ENCODE data around the gene FCER1G. TPM values are rescaled to one million over a fixed set of nuclear protein-coding genes. Genes with fewer than 3 reads are reported as not detected.
A peak's percentile ranks its signal among the peaks of the same experiment; 100 is the strongest.

FCER1G gene
- total RNA-seq, 1 donor from 2014 or later, result 64.8 TPM

DNA sequence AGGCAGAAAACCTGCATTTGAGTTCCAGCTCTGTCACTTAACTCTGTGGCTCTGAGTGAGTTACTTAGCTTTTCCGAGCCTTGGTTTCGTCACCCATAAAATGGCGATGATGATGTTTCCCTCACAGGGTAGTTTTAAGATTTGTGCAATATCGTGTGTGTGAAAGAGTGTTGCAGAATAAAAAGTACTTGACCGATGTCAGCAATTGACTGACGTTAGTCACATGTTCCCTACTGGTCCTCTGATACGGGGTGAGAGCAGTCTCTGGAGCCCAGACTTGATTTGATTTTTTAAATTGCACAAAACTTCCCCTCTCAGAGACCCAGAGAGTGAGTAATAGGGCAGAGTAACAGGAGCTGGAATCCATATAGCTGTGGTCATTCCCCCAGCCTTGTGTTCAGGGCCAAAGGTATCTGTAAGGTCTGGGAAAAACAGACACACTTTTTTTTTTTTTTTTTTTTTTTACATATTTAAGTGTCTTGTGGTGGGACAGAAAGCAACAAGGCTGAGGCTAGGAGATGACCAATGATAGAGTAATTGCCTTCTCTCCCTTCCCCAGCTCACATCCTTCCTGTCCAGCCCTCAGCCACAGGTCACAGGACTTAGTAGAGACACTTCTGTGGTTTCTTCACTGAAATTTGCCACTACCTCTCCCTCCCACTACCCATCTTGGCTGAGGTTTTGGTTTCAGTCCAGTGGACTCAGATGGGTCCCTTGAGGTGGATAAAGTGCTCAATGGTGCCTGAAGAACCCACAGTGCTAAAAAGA, 2.0 kb downstream of the FCER1G start:
- Histone ChIP-seq H3K27ac (peak overlapping the region; percentile 56), H3K9me3 (no peaks in the 10 kb centered on the region), H3K27me3 (no peaks in the 10 kb centered on the region), H3K4me3 (peak overlapping the region in 1 of 2 donors; percentile 15), H3K4me1 (no peaks in the 10 kb centered on the region), H3K36me3 (peaks cover 7 to 27% of the 10 kb centered on the region in 2 donors)
- TF ChIP-seq POLR2A (IDR thresholded peaks at IDR 0.05), result no peak
- TF ChIP-seq, protein P1, sequence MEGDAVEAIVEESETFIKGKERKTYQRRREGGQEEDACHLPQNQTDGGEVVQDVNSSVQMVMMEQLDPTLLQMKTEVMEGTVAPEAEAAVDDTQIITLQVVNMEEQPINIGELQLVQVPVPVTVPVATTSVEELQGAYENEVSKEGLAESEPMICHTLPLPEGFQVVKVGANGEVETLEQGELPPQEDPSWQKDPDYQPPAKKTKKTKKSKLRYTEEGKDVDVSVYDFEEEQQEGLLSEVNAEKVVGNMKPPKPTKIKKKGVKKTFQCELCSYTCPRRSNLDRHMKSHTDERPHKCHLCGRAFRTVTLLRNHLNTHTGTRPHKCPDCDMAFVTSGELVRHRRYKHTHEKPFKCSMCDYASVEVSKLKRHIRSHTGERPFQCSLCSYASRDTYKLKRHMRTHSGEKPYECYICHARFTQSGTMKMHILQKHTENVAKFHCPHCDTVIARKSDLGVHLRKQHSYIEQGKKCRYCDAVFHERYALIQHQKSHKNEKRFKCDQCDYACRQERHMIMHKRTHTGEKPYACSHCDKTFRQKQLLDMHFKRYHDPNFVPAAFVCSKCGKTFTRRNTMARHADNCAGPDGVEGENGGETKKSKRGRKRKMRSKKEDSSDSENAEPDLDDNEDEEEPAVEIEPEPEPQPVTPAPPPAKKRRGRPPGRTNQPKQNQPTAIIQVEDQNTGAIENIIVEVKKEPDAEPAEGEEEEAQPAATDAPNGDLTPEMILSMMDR (IDR thresholded peaks at IDR 0.05), result no peak
- TF ChIP-seq POLR2AphosphoS5 (IDR thresholded peaks at IDR 0.05; ENCODE audit: insufficient read depth in 1 of 2, low read depth in 1 of 2), result no peak
- DNase-seq (ENCODE audit: extremely low spot score in 2 of 2), result no peak
- intact Hi-C loops (cut with DNase I), result no loop called here

DNA sequence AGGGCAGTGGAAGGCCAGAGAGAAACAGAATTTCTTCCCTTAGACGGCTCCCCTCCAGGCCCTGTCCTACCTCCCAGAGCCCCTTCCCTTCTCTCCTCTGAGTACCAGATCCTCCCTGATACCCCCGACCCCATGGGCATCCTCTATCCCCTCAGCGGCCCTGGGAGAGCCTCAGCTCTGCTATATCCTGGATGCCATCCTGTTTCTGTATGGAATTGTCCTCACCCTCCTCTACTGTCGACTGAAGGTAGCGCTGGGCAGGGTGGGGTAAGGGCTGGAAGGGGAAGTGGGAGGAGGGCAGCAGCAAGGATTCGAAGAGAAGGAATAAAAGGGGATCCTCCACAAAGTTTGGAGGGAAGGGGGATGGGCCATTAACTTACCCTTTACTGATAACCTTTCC, 2.7 kb downstream of the FCER1G start:
- no peak for DNase-seq (ENCODE audit: extremely low spot score in 2 of 2)

DNA sequence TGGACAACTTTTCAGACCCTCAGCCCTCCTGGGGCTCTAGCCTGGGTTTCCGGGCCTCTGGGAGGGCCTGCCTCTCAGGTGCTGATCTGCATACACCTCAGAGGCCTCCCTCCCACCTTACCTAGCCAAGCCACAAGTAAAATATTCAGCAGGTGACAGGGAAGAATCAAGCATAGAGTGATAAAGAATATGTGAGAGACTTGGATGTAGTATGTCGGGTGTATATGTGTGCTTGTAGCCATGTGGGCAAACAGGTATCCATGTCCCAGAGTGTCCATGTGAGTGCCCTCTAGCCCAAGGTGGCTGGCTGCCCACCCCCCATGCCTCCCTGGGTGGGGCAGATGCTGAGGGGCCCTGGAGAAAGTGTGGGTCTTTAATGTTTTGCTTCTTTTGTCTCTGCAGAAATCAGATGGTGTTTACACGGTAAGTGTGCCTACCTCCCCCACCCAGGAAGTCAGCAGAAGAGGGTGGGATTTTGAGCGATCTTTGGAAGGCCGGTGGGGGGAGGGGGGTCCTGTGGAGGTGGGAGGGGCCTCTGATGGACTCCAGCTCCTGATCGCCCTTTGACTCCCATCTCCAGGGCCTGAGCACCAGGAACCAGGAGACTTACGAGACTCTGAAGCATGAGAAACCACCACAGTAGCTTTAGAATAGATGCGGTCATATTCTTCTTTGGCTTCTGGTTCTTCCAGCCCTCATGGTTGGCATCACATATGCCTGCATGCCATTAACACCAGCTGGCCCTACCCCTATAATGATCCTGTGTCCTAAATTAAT, 3.4 kb downstream of the FCER1G start:
- intact Hi-C loops (cut with DNase I), result no loop called here
- H3K4me3 ChIP-seq, result no peak overlapping the region
- DNase-seq (ENCODE audit: extremely low spot score in 2 of 2), result no peak
- TF ChIP-seq POLR2AphosphoS5 (IDR thresholded peaks at IDR 0.05; ENCODE audit: insufficient read depth in 1 of 2, low read depth in 1 of 2), result no peak
- TF ChIP-seq POLR2A (IDR thresholded peaks at IDR 0.05), result no peak
- TF ChIP-seq, protein P1 (IDR thresholded peaks at IDR 0.05), result no peak
- peaks cover under 1 to 13% of the 10 kb centered on the region in 2 donors for H3K36me3 ChIP-seq
- no peaks in the 10 kb centered on the region for H3K27me3 ChIP-seq
- H3K4me1 ChIP-seq, result no peaks in the 10 kb centered on the region
- no peak overlapping the region for H3K27ac ChIP-seq
- no peaks in the 10 kb centered on the region for H3K9me3 ChIP-seq

More for the DNA sequence above, 2.7 kb downstream of the FCER1G start:
- H3K27ac ChIP-seq, result peak overlapping the region; percentile 56
- no peaks in the 10 kb centered on the region for H3K4me1 ChIP-seq
- intact Hi-C loops (cut with DNase I), result no loop called here
- peaks cover 7 to 20% of the 10 kb centered on the region in 2 donors for H3K36me3 ChIP-seq
- no peak overlapping the region for H3K4me3 ChIP-seq
- no peaks in the 10 kb centered on the region for H3K9me3 ChIP-seq
- no peaks in the 10 kb centered on the region for H3K27me3 ChIP-seq
- TF ChIP-seq, protein P1 (IDR thresholded peaks at IDR 0.05), result no peak
- TF ChIP-seq POLR2AphosphoS5 (IDR thresholded peaks at IDR 0.05; ENCODE audit: insufficient read depth in 1 of 2, low read depth in 1 of 2), result no peak
- no peak for TF ChIP-seq POLR2A (IDR thresholded peaks at IDR 0.05)

DNA sequence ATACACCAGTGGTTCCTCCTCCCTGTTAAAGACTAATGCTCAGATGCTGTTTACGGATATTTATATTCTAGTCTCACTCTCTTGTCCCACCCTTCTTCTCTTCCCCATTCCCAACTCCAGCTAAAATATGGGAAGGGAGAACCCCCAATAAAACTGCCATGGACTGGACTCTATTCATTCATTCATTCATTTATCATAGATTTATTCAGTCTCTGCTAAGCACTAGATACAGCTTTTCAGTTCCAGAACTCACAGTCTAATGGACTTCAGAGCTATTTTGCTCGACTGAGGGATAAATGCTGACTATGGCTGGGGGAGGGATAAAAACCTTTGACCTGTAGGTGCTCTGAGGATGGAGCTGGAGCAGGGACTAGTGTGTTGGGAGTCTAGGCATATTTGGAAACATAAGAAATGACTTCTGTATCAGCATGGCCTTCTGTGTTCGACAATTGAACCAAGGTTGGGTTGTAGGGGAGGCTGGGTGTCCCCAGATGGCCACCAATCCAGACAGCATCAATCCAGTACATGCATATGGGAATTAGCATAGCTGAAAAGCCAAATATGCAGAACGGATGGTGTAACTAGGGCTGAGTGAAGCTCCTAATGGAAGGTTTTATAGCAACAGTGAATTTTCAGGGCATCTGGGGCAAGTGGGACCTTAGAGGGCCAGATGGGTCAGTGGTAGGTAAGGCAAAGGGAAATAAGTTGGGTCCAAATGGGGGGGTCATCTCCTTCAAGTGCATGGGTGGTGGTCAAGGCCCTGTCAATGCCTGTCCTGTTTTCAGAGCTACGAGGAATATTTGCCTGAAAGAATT, 4.2 kb downstream of the FCER1G start:
- intact Hi-C loops (cut with DNase I), result no loop called here
- no peaks in the 10 kb centered on the region for H3K9me3 ChIP-seq
- H3K4me1 ChIP-seq, result no peaks in the 10 kb centered on the region
- H3K27me3 ChIP-seq, result no peaks in the 10 kb centered on the region
- H3K27ac ChIP-seq, result no peak overlapping the region
- TF ChIP-seq POLR2AphosphoS5 (IDR thresholded peaks at IDR 0.05; ENCODE audit: insufficient read depth in 1 of 2, low read depth in 1 of 2), result no peak
- TF ChIP-seq, protein P1 (IDR thresholded peaks at IDR 0.05), result no peak
- TF ChIP-seq POLR2A (IDR thresholded peaks at IDR 0.05), result no peak
- DNase-seq (ENCODE audit: extremely low spot score in 2 of 2), result no peak
- peaks cover 0 to 5% of the 10 kb centered on the region in 2 donors for H3K36me3 ChIP-seq
- H3K4me3 ChIP-seq, result no peak overlapping the region
